PC-3 (cell line): ENCODE measurements around the gene MDGA2. TPM values are rescaled to one million over a fixed set of nuclear protein-coding genes. Genes with fewer than 3 reads are reported as not detected.

ENCODE experiments used
- ATAC-seq: fragments of 200-7000 bp; cut with Tn5 transposase; 2 replicates; pipeline ENCODE4 v1.9.1; 2020; ENCODE audit warnings: mild to moderate bottlenecking, moderate library complexity
- BruUV-seq: library from RNA; stranded (reverse); fragments of 400-500 nt; replicated peaks from 2 replicates; lab custom pipeline; 2021; lab: Mats Ljungman, UMichigan
- CTCF ChIA-PET: fragments of 300-600 bp; sonication (Branson Sonifier 250); formaldehyde crosslinking; loops from one replicate; lab custom pipeline; 2022; ENCODE audit warnings: antibody characterized with exemption; lab: Charles Lee
- POLR2A ChIA-PET: fragments of 300-600 bp; sonication (Branson Sonifier 250); formaldehyde crosslinking; loops from one replicate; lab custom pipeline; 2022; ENCODE audit warnings: antibody characterized with exemption; ENCODE audit not compliant: unreplicated experiment; lab: Charles Lee
- DNase-seq: peaks from one replicate; pipeline ENCODE4 v3.0.0-alpha.2; 2015
- H2AFZ ChIP-seq: fragments of 300-600 bp; sonication (generic); 2 replicates; pipeline ENCODE4 v1.6.0; 2016; ENCODE audit warnings: antibody characterized with exemption, low read length
- H3F3A ChIP-seq: fragments of 300-600 bp; sonication (generic); one replicate; pipeline ENCODE4 v1.6.0; 2017; ENCODE audit warnings: antibody characterized with exemption, low read length, control low read depth, mild to moderate bottlenecking; ENCODE audit not compliant: unreplicated experiment
- H3K27ac ChIP-seq: fragments of 300-600 bp; sonication (generic); 2 replicates; pipeline ENCODE4 v1.5.1; 2016; ENCODE audit warnings: mild to moderate bottlenecking, low read length
- H3K27me3 ChIP-seq: fragments of 300-600 bp; sonication (generic); 2 replicates; pipeline ENCODE4 v1.6.1; 2016; ENCODE audit warnings: low read length, mixed read lengths
- H3K36me3 ChIP-seq: fragments of 300-600 bp; sonication (generic); 2 replicates; pipeline ENCODE4 v1.6.1; 2016; ENCODE audit warnings: low read depth, mixed run types, low read length, mixed read lengths
- H3K4me1 ChIP-seq: fragments of 300-600 bp; sonication (generic); 2 replicates; pipeline ENCODE4 v1.5.1; 2016; ENCODE audit warnings: low read length; ENCODE audit not compliant: insufficient read depth
- H3K4me2 ChIP-seq: fragments of 300-600 bp; sonication (generic); 2 replicates; pipeline ENCODE4 v1.6.0; 2016; ENCODE audit warnings: low read length
- H3K4me3 ChIP-seq: fragments of 300-600 bp; sonication (generic); 2 replicates; pipeline ENCODE4 v1.5.1; 2016; ENCODE audit warnings: mild to moderate bottlenecking, low read length, mixed read lengths
- H3K79me2 ChIP-seq: fragments of 300-600 bp; sonication (generic); 2 replicates; pipeline ENCODE4 v1.6.1; 2017; ENCODE audit warnings: low read length, mixed read lengths
- H3K9ac ChIP-seq: fragments of 300-600 bp; sonication (generic); 2 replicates; pipeline ENCODE4 v1.6.0; 2016; ENCODE audit warnings: mild to moderate bottlenecking, low read length
- H3K9me2 ChIP-seq: fragments of 300-600 bp; sonication (generic); replicated peaks from 2 replicates; pipeline ENCODE4 v1.6.1; 2016; ENCODE audit warnings: mixed run types, low read length, mixed read lengths
- H3K9me3 ChIP-seq: fragments of 300-600 bp; sonication (generic); 2 replicates; pipeline ENCODE4 v1.6.1; 2016; ENCODE audit warnings: low read length, mixed read lengths
- H4K20me1 ChIP-seq: fragments of 300-600 bp; sonication (generic); 2 replicates; pipeline ENCODE4 v1.6.1; 2016; ENCODE audit warnings: low read length, mixed read lengths
- CTCF ChIP-seq: fragments of 300-600 bp; sonication (generic); conservative IDR thresholded peaks from 2 replicates; pipeline ENCODE4 v1.5.1; 2017; ENCODE audit warnings: antibody characterized with exemption, low read depth, mild to moderate bottlenecking, low read length
- EZH2 ChIP-seq: fragments of 300-600 bp; sonication (generic); IDR thresholded peaks from one replicate; pipeline ENCODE4 v1.6.1; 2017; ENCODE audit warnings: antibody characterized with exemption, mild to moderate bottlenecking, low read length; ENCODE audit not compliant: unreplicated experiment
- EZH2phosphoT487 ChIP-seq: fragments of 300-600 bp; sonication (generic); IDR thresholded peaks from 2 replicates; pipeline ENCODE4 v1.6.1; 2018; ENCODE audit warnings: mild to moderate bottlenecking, antibody characterized with exemption, low read length, borderline replicate concordance
- intact Hi-C: fragments of 100-400 bp; cut with micrococcal nuclease; formaldehyde crosslinking; loops from 2 replicates; pipeline ENCODE4 v1.9.0; 2023
- total RNA-seq: library from RNA; depleted of rRNA; stranded (reverse); fragments of >200 nt; gene quantifications from 2 replicates; pipeline ENCODE4 v1.2.3, GENCODE V29; 2014

Gene MDGA2
- total RNA-seq, 1 experiment from 2014 or later: 0.04 TPM

- DNase-seq (no peak), ATAC-seq (no peak)
- ChIA-PET CTCF (no interaction called here), POLR2A (no interaction called here)
- Histone ChIP-seq H3K9me2 (no peaks in the 10 kb centered on the region), H3K9ac (no peak overlapping the region), H2AFZ (no peak overlapping the region), H3K27me3 (no peaks in the 10 kb centered on the region), H3K4me1 (no peaks in the 10 kb centered on the region), H3K4me3 (no peak overlapping the region), H3K9me3 (no peaks in the 10 kb centered on the region), H3K27ac (no peak overlapping the region), H3K79me2 (no peaks in the 10 kb centered on the region), H3F3A (no peaks in the 10 kb centered on the region), H4K20me1 (no peaks in the 10 kb centered on the region), H3K4me2 (no peak overlapping the region), H3K36me3 (no peaks in the 10 kb centered on the region)
- intact Hi-C loops: no loop called here
- TF ChIP-seq EZH2phosphoT487 (no peak), CTCF (no peak), EZH2 (no peak)
- no TSS peak for BruUV-seq
These were observed 675.7 kb downstream of the MDGA2 start for GRCh38 chr14:46999661-47000060.

GRCh38 chr14:46989566-46989965 is 685.8 kb downstream of the MDGA2 start:
- CTCF ChIA-PET: no interaction called here
- H3K36me3 ChIP-seq: no peaks in the 10 kb centered on the region

More at GRCh38 chr14:46989566-46989965, 685.8 kb downstream of the MDGA2 start:
- intact Hi-C loops: no loop called here
- no peak overlapping the region for H3K27ac ChIP-seq
- no peak for DNase-seq
- TF ChIP-seq CTCF (no peak), EZH2 (no peak), EZH2phosphoT487 (no peak)
- H3K9ac ChIP-seq: no peak overlapping the region
- H3K79me2 ChIP-seq: no peaks in the 10 kb centered on the region
- POLR2A ChIA-PET: no interaction called here
- BruUV-seq: no TSS peak
- no peaks in the 10 kb centered on the region for H3K4me1 ChIP-seq
- H3F3A ChIP-seq: no peaks in the 10 kb centered on the region
- H3K27me3 ChIP-seq: no peaks in the 10 kb centered on the region
- H3K4me3 ChIP-seq: no peak overlapping the region
- H2AFZ ChIP-seq: no peak overlapping the region
- H4K20me1 ChIP-seq: no peaks in the 10 kb centered on the region
- H3K9me2 ChIP-seq: no peaks in the 10 kb centered on the region
- H3K9me3 ChIP-seq: no peaks in the 10 kb centered on the region
- H3K4me2 ChIP-seq: no peak overlapping the region
- ATAC-seq: no peak
